ENCODE measurements around the gene PLAGL2.

DNA sequence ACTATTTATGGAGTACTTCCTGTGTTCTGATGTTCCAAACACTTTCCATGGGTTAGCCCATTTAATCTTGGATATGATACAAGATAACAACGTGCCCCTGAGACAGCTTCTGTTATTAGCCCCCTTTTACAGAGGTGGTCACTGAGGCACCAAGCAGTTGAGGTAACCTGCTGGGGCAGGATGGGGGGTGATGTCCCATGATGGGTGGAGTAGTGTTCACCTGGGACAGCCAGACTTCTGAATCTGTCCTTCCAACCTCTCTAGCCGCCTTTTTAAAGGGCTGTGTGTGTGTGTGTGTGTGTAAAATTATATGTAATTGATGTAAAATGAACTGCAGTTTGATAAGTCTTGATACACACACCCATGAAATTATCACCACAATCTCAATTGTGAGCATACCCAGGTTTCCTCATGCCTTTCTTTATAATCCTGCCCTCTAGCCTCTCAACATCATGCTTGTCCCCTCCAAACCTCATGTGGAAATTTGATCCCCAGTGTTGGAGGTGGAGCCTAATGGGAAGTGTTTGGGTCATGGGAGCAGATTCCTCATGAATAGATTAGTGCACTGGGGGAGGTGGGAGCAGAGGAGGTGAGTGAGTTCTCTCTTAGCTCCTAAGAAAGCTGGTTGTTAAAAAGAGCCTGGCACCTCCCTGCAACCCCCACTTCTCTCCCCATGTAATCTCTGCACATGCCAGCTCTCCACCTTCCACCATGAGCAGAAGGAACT lies 39.2 kb downstream of the PLAGL2 start:
- no peak; the same call in 1 of the 2 replicates for TF ChIP-seq POLR2AphosphoS5 (IDR thresholded peaks at IDR 0.05; ENCODE audit: low read depth, low read length)
- TF ChIP-seq, protein P1, sequence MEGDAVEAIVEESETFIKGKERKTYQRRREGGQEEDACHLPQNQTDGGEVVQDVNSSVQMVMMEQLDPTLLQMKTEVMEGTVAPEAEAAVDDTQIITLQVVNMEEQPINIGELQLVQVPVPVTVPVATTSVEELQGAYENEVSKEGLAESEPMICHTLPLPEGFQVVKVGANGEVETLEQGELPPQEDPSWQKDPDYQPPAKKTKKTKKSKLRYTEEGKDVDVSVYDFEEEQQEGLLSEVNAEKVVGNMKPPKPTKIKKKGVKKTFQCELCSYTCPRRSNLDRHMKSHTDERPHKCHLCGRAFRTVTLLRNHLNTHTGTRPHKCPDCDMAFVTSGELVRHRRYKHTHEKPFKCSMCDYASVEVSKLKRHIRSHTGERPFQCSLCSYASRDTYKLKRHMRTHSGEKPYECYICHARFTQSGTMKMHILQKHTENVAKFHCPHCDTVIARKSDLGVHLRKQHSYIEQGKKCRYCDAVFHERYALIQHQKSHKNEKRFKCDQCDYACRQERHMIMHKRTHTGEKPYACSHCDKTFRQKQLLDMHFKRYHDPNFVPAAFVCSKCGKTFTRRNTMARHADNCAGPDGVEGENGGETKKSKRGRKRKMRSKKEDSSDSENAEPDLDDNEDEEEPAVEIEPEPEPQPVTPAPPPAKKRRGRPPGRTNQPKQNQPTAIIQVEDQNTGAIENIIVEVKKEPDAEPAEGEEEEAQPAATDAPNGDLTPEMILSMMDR (IDR thresholded peaks at IDR 0.05) = no peak
- TF ChIP-seq SIN3A (IDR thresholded peaks at IDR 0.05; ENCODE audit: borderline replicate concordance, insufficient read depth, low read depth, low read length) = no peak
- TF ChIP-seq, protein P2, sequence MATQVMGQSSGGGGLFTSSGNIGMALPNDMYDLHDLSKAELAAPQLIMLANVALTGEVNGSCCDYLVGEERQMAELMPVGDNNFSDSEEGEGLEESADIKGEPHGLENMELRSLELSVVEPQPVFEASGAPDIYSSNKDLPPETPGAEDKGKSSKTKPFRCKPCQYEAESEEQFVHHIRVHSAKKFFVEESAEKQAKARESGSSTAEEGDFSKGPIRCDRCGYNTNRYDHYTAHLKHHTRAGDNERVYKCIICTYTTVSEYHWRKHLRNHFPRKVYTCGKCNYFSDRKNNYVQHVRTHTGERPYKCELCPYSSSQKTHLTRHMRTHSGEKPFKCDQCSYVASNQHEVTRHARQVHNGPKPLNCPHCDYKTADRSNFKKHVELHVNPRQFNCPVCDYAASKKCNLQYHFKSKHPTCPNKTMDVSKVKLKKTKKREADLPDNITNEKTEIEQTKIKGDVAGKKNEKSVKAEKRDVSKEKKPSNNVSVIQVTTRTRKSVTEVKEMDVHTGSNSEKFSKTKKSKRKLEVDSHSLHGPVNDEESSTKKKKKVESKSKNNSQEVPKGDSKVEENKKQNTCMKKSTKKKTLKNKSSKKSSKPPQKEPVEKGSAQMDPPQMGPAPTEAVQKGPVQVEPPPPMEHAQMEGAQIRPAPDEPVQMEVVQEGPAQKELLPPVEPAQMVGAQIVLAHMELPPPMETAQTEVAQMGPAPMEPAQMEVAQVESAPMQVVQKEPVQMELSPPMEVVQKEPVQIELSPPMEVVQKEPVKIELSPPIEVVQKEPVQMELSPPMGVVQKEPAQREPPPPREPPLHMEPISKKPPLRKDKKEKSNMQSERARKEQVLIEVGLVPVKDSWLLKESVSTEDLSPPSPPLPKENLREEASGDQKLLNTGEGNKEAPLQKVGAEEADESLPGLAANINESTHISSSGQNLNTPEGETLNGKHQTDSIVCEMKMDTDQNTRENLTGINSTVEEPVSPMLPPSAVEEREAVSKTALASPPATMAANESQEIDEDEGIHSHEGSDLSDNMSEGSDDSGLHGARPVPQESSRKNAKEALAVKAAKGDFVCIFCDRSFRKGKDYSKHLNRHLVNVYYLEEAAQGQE (IDR thresholded peaks at IDR 0.05; ENCODE audit: insufficient read depth in 1 of 2, low read depth in 2 of 2, low read length in 1 of 2) = no peak
- no peak for TF ChIP-seq TCF7L2 (IDR thresholded peaks at IDR 0.05; ENCODE audit: low read depth, low read length)

Measured in Panc1 (cell line).